Left forelimb (tissue), 1 donor: ENCODE data around the gene RNF13.
"Not testable (repeated sequence)": the region's sequence is repeated elsewhere in the genome, so short reads cannot be mapped to it uniquely, and the experiment has no call there.

Experiments used
- DNase-seq: peaks from one replicate; pipeline ENCODE4 v3.0.0-alpha.2; 2018; ENCODE audit warnings: low spot score

Gene RNF13

DNA sequence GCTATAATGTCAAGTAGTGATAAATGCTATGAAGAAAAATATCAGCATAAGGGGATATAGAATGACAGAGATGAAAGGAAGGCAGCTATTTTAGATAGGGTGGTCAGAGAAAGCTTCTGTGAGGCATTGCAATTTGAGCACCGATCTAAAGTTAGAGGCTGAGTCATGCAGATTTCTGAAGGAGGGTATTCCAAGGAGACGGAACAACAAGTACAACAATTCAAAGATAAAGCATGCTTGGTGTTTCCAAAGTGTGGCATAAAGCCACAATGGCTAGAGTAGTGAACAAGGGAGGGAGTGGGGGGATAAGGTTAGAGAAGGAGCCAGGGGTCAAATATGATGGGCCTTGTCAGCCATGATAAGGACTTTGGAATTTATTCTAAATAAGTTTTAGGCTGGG, 85.8 kb downstream of the RNF13 start:
- no peak for DNase-seq

GRCh38 chr3:149900322-149900721, 87.3 kb downstream of the RNF13 start:
- DNase-seq, result no peak

GRCh38 chr3:149901770-149902169, 88.8 kb downstream of the RNF13 start:
- DNase-seq, result no peak

DNA sequence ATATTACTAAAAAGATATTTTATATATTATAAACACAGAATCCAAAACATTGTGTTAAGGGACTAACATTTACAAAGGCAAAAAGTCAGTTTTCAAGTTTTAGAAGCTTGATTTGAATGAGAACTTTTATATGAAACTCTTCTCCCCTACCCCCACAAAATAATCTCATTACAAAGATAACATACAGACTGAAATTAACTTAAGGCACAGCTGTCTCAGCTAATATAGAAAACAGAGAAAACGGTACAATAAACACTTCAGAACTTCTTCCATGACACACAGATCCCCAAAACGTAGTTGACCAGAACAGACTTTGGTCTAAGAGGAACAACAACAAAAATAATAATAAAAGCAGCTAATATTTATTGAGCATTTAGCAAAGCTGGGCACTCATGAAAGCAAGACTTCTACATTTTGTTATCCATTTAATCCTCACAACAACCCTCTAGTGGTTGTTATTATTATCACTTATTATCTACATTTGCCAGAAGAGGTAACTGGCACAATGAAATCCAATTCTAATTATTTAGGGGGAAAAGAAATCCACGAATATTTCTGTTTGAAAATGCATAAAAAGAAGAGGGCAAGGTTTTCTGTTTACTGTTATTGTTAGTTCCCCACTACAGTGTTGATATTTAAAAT, 89.6 kb downstream of the RNF13 start:
- DNase-seq, result no peak

DNA sequence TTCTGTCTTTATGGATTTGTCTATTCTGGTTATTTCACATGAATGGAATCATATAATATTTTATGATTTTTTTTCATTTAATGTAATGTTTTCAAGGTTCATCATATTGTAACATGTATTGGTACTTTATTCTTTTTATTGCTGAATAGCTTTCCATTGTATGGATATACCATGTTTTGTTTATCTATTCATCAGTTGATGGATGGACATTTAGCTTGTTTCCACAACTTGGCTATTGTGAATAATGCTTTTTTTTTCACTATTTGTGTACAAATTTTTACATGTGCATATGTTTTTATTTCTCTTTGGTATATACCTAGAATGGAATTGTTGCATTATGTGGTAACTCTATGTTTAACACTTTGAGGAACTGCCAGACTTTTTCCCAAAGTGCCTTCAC, 93.0 kb downstream of the RNF13 start:
- DNase-seq, result no peak

GRCh38 chr3:149908424-149908957, 95.5 kb downstream of the RNF13 start:
- no peak for DNase-seq

- no peak for DNase-seq
Observed at GRCh38 chr3:149909923-149910322, 96.9 kb downstream of the RNF13 start.

GRCh38 chr3:149917124-149917667, 104.2 kb downstream of the RNF13 start:
- DNase-seq, result no peak

DNA sequence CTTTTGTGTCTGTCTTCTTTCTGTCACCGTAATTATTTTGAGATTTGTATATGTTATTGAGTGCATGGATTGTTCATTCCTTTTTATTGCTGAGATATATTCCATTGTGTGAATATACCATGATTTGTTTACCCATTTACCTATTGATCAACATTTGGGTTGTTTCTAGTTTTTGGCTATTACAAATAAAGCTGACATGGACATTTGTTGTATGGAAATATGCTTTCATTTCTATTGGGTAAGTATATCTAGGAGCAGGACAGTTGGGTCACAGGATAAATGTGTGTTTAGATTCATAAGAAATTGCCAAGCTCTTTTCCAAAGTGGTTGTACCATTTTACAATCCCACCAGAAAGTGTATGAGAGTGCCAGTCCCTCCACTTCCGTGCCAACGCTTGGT, 106.5 kb downstream of the RNF13 start:
- no peak for DNase-seq

- no peak for DNase-seq
Observed at GRCh38 chr3:149920119-149920518, 107.1 kb downstream of the RNF13 start.

- DNase-seq, result no peak
Observed at GRCh38 chr3:149933008-149933407, 120.0 kb downstream of the RNF13 start.

- no peak for DNase-seq
Observed at GRCh38 chr3:149933858-149934257, 120.8 kb downstream of the RNF13 start.

- no peak for DNase-seq
Observed at GRCh38 chr3:149934524-149934923, 121.5 kb downstream of the RNF13 start.

DNA sequence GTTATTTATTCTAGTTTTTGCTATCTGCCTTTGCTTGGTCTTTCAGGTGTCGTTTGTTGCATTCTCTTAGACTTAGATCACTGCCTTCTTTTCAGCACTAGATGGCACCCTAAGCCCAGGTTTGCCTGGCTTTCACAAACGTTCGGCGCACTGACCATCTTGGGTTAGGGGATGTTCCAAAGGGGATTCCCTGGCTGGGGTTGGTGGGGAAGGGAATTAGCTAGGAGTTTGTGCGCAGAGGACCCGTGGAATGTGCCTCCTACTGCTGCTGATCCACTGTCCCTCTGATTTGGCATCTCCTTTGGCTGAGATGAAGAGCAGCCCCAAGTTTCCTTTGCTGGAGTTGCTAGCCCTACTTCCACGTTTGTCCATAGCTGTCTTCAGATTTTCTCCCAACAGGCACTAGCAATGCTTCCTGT, 123.8 kb downstream of the RNF13 start:
- DNase-seq, result no peak

DNA sequence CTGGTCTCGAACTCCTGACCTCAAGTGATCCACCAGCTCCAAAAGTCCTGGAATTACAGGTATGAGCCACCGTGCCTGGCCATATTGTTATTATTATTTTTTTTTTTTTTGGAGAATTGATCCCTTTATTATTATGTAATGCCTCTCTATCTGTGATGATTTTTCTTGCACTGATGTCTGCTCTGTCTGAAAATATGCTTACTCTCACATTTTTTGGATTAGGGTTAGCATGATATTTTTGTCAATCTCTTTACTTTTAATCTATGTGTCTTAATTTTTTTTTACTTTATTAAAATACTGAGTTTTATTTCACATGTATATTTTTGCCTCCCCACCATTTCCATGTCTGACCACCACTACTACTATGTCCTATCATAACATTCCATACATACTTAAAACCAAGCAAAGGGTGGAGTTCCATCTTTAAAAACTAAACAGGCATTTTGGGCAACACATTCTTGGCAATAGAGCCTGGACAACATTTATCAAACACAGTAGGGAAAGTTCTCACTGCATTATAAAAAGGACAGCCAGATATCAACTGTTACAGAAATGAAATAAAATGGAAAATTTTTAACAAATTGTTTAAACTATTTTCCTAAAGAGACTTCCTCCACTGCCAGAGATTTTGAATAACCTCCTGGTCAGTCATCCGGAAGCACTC, 125.5 kb downstream of the RNF13 start:
- not testable (repeated sequence) for DNase-seq

DNA sequence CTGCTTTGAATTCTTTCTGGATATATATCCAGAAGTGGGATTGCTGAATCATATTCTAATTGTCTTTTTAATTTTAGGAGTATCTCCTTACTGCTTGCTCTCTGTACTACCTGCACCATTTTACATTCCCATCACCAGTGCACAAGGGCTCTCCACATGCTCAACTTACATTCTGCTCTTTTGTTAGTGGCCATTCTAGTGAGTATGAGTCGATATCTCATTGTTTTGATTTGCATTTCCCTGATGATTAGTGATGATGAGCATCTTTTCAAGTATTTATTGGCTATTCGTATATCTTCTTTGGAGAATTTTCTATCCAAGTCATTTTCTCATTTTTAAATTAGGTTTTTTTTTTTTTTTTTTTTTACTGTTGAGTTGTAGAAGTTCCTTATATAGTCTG, 128.2 kb downstream of the RNF13 start:
- no peak for DNase-seq

GRCh38 chr3:149941946-149942345, 128.9 kb downstream of the RNF13 start:
- DNase-seq, result no peak

DNA sequence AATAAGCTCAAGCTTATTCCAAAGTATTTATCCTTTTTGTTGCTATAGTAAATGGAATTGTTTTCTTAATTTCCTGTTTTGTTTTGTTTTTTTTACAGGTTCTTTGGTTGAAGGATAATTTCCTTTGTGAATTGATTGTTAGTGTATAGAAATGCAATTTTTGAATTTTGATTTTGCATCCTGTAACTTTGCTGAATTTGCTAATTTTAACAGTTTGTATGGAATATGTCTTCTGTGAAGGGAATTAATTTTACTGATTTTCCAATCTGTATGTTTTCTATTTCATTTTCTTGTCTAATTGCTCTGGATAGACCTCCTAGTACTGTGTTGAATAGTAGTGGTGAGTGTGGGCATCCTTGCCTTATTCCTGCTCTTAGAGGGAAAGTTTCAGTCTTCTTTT, 129.4 kb downstream of the RNF13 start:
- no peak for DNase-seq

GRCh38 chr3:149943966-149944365, 131.0 kb downstream of the RNF13 start:
- not testable (repeated sequence) for DNase-seq

DNA sequence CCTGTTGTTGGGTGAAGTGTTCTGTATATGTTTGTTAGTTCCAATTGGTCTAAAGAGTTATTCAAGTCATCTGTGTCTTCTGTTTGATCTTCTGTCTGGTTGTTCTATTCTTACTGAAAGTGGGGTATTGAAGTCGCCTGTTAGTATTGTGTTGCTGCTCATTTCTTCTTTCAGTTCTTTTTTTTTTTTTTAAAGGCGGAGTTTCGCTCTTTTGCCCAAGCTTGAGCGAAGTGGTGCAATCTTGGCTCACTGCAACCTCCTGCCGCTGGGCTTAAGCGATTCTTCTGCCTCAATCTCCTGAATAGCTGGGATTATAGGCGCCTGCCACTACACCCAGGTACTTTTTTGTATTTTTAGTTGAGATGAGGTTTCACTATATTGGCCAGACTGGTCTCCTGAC, 134.2 kb downstream of the RNF13 start:
- DNase-seq, result no peak

GRCh38 chr3:149949181-149949580, 136.2 kb downstream of the RNF13 start:
- DNase-seq, result no peak

DNA sequence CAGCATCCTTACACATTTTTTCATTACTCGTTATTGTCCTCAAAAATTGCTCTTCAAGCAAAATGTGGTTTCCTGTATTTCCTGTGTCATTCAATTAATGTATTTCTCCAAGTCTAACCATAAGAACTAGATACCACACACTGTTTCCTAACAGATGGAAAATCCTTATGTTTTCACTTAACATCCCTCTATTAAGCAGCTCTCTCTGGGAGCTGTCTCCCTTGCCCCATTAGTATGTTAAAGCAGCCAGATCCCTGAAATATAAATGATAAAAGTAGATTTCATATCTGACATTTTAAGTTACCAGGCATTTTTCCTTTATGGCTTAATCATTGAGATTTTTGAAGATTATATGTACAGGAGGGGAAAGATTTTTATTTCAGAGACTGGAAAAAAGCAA, 141.8 kb downstream of the RNF13 start:
- no peak for DNase-seq

DNA sequence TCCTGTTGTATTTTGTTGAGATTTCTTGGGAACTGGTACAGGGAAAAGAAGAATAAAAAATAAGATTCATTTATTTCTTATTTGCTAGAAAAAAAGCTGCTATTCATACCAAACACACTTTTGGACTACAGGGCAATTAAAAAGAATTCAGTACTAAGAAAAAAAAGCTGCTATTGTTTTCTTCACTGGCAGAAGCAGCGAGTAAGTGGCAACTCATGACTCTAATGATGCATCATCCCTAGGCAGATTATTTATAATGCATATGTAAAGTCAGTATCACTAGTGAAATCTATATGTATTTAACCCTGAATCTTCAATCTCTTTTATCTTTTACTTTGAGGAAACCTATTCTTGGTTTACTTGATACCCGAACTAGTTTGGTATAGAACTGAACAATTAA, 142.4 kb downstream of the RNF13 start:
- DNase-seq, result no peak
